Measurements from ENCODE around the gene MDGA2. TPM values are rescaled to one million over a fixed set of nuclear protein-coding genes. Genes with fewer than 3 reads are reported as not detected.

The MDGA2 gene
- total RNA-seq (0.33 and 0.99 TPM in 2 replicates), polyA plus RNA-seq (0.25 and 0.46 TPM in 2 replicates)

DNA sequence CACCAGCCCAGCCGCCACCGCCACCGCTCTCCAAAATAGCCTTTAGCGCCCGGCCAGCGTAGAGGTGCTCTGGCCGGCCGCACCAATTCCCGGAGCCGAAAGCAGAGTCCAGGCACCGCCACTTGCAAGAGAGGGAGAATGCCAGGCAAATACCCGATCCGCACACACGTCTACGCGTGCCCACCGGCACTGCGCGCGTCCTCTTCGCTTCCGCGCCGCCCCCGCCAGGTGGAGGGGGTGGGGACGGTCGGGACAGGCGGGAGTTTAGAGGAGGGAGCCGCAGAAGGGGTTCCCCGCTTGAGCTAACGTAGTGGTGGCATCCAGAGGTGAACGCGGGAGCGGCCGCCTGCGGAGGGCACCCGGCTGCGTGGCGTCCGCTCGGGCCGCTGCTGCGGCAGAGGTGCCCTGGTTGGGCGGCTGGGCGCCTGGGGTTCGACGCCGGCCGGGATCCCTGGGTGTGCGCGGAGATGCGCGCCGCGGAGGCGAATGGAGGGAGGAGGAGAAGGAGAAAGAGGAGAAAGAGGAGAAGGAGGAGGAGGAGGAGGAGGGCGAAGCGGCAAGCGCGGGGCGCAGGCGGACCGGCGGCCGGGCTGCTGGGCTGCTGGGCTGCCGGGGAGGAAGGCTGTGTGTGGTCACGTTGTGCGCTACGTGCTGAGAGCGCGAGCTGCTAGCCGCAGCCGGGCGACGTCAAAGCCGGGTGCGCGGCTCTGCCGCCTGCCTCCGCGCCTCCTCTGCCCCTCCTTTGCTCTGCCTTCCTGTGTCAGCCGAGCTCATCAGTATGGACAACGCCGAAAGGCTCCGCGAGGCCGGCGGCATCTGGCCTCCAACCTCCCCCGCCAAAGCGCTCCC, at the start of gene MDGA2:
Gene MDGA2 (minus strand): TSS at position 140 of the 849 bp plus-strand sequence.
- peaks cover 72% of the 10 kb centered on the region for H3K27me3 ChIP-seq
- no peaks in the 10 kb centered on the region for H3K4me1 ChIP-seq (ENCODE audit: low read depth)

DNA sequence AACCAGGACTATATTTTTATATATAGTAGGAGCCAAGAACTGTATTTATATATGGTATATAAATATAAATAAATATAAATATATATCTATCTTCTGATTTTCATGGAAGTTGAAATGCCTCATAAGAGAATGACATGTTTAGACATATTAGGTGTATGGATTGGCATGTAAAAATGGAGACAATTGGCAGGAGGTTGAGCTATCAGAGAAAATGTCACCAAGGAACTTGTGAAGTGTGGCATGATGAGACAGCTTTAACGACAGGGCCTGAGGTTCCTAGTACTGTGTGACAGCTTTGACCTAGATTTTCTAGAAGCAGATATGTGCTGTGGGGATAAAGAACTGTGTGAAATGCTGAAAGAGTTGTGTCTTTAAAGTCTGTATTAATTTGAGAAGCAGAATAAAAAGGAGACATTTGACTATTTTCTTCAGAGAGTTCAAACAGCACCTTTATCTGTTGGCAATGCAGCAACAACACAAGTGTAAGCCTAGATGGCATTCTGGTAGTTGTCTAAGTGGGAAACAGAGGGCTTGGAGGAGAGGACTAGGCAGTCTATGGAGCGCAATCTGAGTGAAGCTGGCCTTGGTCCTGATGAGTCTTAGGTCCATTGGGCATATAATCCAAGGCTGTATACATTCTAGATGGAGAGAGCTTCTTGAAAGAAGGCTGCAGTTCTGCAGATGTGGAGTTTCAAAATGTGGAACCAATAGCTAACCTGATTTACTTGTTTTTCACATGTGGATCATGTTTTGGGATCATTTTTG, 47.7 kb upstream of the MDGA2 start:
- Histone ChIP-seq H3K9me3 (ENCODE audit: low read depth) (no peaks in the 10 kb centered on the region), H3K27me3 (no peaks in the 10 kb centered on the region), H3K27ac (no peak overlapping the region), H3K4me3 (no peak overlapping the region), H3K4me1 (ENCODE audit: low read depth) (peaks cover 5% of the 10 kb centered on the region), H3K36me3 (no peaks in the 10 kb centered on the region)
- DNase-seq (ENCODE audit: low read depth in 1 of 2, low spot score in 1 of 2) = peak in 1 of 2 donors; percentile 21
- TF ChIP-seq, protein P1, sequence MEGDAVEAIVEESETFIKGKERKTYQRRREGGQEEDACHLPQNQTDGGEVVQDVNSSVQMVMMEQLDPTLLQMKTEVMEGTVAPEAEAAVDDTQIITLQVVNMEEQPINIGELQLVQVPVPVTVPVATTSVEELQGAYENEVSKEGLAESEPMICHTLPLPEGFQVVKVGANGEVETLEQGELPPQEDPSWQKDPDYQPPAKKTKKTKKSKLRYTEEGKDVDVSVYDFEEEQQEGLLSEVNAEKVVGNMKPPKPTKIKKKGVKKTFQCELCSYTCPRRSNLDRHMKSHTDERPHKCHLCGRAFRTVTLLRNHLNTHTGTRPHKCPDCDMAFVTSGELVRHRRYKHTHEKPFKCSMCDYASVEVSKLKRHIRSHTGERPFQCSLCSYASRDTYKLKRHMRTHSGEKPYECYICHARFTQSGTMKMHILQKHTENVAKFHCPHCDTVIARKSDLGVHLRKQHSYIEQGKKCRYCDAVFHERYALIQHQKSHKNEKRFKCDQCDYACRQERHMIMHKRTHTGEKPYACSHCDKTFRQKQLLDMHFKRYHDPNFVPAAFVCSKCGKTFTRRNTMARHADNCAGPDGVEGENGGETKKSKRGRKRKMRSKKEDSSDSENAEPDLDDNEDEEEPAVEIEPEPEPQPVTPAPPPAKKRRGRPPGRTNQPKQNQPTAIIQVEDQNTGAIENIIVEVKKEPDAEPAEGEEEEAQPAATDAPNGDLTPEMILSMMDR (IDR thresholded peaks at IDR 0.05; ENCODE audit: low read depth, low read length) = no peak

More for the DNA sequence above, at the start of gene MDGA2:
- H3K4me3 ChIP-seq = peak within 1 kb of the TSS; percentile 60
- no peak within 1 kb of the TSS for H3K27ac ChIP-seq
- DNase-seq (ENCODE audit: low read depth in 1 of 2, low spot score in 1 of 2) = peak; percentile 21 to 71
- no peaks in the 10 kb centered on the region for H3K36me3 ChIP-seq
- no peaks in the 10 kb centered on the region for H3K9me3 ChIP-seq (ENCODE audit: low read depth)
- TF ChIP-seq, protein P1 (IDR thresholded peaks at IDR 0.05; ENCODE audit: low read depth, low read length) = no peak

DNA sequence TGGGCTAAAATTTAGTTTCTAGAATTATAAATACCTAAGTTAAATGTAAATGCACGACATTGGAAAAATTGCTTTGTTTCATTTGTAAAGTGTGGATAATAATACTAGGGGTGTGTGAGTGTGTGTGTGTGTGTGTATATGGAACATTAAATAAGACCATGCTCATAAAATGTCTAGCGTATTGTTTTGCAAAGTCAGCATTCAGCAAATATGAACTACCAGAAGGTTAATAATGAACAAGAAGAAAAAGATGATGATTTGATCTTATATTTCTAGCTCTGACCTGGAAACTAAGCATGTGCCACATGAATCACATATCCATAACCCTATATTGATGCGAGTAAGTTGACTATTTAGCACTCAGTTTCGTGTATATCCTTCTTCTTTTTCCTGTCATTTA, 44.9 kb upstream of the MDGA2 start:
- Histone ChIP-seq H3K27me3 (no peaks in the 10 kb centered on the region), H3K4me1 (ENCODE audit: low read depth) (peaks cover 5% of the 10 kb centered on the region), H3K36me3 (no peaks in the 10 kb centered on the region), H3K4me3 (no peak overlapping the region), H3K27ac (no peak overlapping the region), H3K9me3 (ENCODE audit: low read depth) (no peaks in the 10 kb centered on the region)
- TF ChIP-seq, protein P1 (IDR thresholded peaks at IDR 0.05; ENCODE audit: low read depth, low read length) = no peak
- DNase-seq (ENCODE audit: low read depth in 1 of 2, low spot score in 1 of 2) = no peak

DNA sequence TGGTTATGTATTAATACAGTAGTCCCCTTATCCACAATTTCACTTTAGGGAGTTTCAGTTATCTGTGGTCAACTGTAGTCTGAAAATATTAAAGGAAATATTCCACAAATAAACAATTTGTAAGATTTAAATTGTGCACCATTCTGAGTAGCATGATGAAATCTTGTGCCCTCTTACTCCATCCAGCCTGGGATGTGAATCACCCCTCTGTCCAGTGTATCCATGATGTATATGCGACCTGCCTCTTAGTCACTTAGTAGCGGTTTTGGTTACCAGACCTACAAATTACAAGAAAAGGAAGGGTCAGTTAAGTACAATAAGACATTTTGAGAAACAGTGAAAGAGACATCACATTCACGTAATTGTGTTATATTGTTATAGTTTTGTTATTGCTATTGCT, 39.9 kb upstream of the MDGA2 start:
- H3K27ac ChIP-seq = no peak overlapping the region
- TF ChIP-seq, protein P1 (IDR thresholded peaks at IDR 0.05; ENCODE audit: low read depth, low read length) = no peak
- H3K4me1 ChIP-seq (ENCODE audit: low read depth) = no peaks in the 10 kb centered on the region
- no peaks in the 10 kb centered on the region for H3K9me3 ChIP-seq (ENCODE audit: low read depth)
- no peaks in the 10 kb centered on the region for H3K36me3 ChIP-seq
- no peak for DNase-seq (ENCODE audit: low read depth in 1 of 2, low spot score in 1 of 2)
- no peak overlapping the region for H3K4me3 ChIP-seq
- no peaks in the 10 kb centered on the region for H3K27me3 ChIP-seq

DNA sequence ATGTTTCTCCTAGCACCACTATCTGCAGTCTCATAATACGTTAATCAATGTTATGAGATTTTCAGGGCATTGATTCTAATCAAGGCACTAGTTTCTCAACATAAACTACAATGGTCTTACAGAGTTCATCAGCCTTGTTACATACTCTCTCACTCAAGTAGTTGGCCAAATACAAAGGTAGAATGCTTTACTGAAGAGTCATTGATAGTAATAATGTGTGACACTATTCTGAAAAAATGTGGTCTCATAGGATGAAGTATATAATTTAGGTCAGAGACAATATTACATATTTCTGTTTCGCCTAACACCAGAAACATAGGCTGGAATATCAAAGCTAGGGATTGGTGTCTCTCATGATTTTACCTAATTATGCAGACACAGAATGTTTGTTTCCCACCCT, 35.2 kb upstream of the MDGA2 start:
- Histone ChIP-seq H3K4me3 (no peak overlapping the region), H3K9me3 (ENCODE audit: low read depth) (no peaks in the 10 kb centered on the region), H3K27me3 (no peaks in the 10 kb centered on the region), H3K27ac (no peak overlapping the region), H3K36me3 (no peaks in the 10 kb centered on the region), H3K4me1 (ENCODE audit: low read depth) (no peaks in the 10 kb centered on the region)
- no peak for DNase-seq (ENCODE audit: low read depth in 1 of 2, low spot score in 1 of 2)
- TF ChIP-seq, protein P1 (IDR thresholded peaks at IDR 0.05; ENCODE audit: low read depth, low read length) = no peak

All from cardiac muscle cell (in vitro differentiated cells and primary cell).